CD4-positive, alpha-beta T cell (primary cell): ENCODE data around the gene CYTH4. TPM values are rescaled to one million over a fixed set of nuclear protein-coding genes. Genes with fewer than 3 reads are reported as not detected.

Experiments
- ATAC-seq: fragments of 200-7000 bp; cut with Tn5 transposase; one replicate; pipeline ENCODE4 v1.10.0; 2022; ENCODE audit warnings: mild to moderate bottlenecking; ENCODE audit not compliant: poor library complexity
- CTCF ChIA-PET: fragments of 350-600 bp; sonication (Branson Sonifier 250); formaldehyde crosslinking; loops from one replicate; lab custom pipeline; 2021; ENCODE audit warnings: antibody characterized with exemption, inconsistent platforms; lab: Charles Lee
- POLR2A ChIA-PET: fragments of 350-600 bp; sonication (Branson Sonifier 250); formaldehyde crosslinking; loops from one replicate; lab custom pipeline; 2021; ENCODE audit warnings: antibody characterized with exemption, inconsistent platforms; lab: Charles Lee
- DNase-seq, 14 experiments: peaks; one replicate each; pipeline ENCODE4 v3.0.0-alpha.2; 2013 to 2020; ENCODE audit warnings: mixed read lengths in 2 of 14
- H3K27ac ChIP-seq, 2 donors: one replicate each; pipeline versions ENCODE4 v1.5.1 to v1.7.0; 2013; ENCODE audit warnings: low read length in 2 of 2, low read depth in 1 of 2, mild to moderate bottlenecking in 1 of 2
- H3K27me3 ChIP-seq, 2 experiments: 1 replicate in 1 of 2; 2 replicates in 1 of 2; pipeline versions ENCODE4 v1.6.1 to v1.7.0; 2013; ENCODE audit warnings: low read length in 2 of 2, control low read depth in 1 of 2, mild to moderate bottlenecking in 1 of 2, moderate library complexity in 1 of 2; ENCODE audit not compliant: insufficient read depth in 2 of 2, control insufficient read depth in 1 of 2
- H3K36me3 ChIP-seq: one replicate; pipeline ENCODE4 v1.6.1; 2013; ENCODE audit warnings: low read length, control low read depth; ENCODE audit not compliant: insufficient read depth
- H3K4me1 ChIP-seq: one replicate; pipeline ENCODE4 v1.6.1; 2013; ENCODE audit warnings: low read length, control low read depth; ENCODE audit not compliant: insufficient read depth
- H3K4me3 ChIP-seq: one replicate; pipeline ENCODE4 v1.5.1; 2013; ENCODE audit warnings: mild to moderate bottlenecking, low read length, moderate library complexity
- H3K9me3 ChIP-seq, 2 experiments: 1 replicate in 1 of 2; 2 replicates in 1 of 2; pipeline versions ENCODE4 v1.6.1 to v1.7.0; 2013; ENCODE audit warnings: low read length in 2 of 2, mild to moderate bottlenecking in 2 of 2, control low read depth in 1 of 2, moderate library complexity in 1 of 2; ENCODE audit not compliant: control insufficient read depth in 1 of 2, insufficient read depth in 1 of 2
- H3K27ac Mint-ChIP-seq: one replicate; pipeline ENCODE4 v1.8.0; 2020; ENCODE audit warnings: mixed read lengths
- H3K27me3 Mint-ChIP-seq: one replicate; pipeline ENCODE4 v1.8.0; 2021; ENCODE audit warnings: mixed read lengths
- H3K36me3 Mint-ChIP-seq: one replicate; pipeline ENCODE4 v1.8.0; 2021; ENCODE audit warnings: low read depth, mixed read lengths
- H3K4me1 Mint-ChIP-seq: one replicate; pipeline ENCODE4 v1.8.0; 2021; ENCODE audit warnings: low read depth, mixed read lengths
- H3K4me3 Mint-ChIP-seq: one replicate; pipeline ENCODE4 v1.8.0; 2020; ENCODE audit warnings: mild to moderate bottlenecking, mixed read lengths
- H3K9me3 Mint-ChIP-seq: one replicate; pipeline ENCODE4 v1.8.0; 2020; ENCODE audit warnings: mixed read lengths
- intact Hi-C, 2 experiments: fragments of 100-400 bp; cut with DNase I in 1 of 2; cut with micrococcal nuclease in 1 of 2; formaldehyde crosslinking; loops; one replicate each; pipeline versions ENCODE4 v1.15.1 to v1.9.0; 2023 to 2025; cut with DNase I, micrococcal nuclease
- total RNA-seq, 174 experiments: library from RNA in 2 of 174; stranded (reverse) in 2 of 174; gene quantifications; one replicate each; pipeline ENCODE4 v1.2.3 and lab custom pipeline; 2021 to 2026
- TF ChIP-seq, protein P1 (sequence below): fragments of 200-600 bp; IDR thresholded peaks from one replicate; pipeline ENCODE4 v1.8.0; 2022; ENCODE audit warnings: antibody characterized with exemption, mild to moderate bottlenecking

Gene CYTH4
- total RNA-seq, 2 experiments from 2014 or later = 134 to 138 TPM

DNA sequence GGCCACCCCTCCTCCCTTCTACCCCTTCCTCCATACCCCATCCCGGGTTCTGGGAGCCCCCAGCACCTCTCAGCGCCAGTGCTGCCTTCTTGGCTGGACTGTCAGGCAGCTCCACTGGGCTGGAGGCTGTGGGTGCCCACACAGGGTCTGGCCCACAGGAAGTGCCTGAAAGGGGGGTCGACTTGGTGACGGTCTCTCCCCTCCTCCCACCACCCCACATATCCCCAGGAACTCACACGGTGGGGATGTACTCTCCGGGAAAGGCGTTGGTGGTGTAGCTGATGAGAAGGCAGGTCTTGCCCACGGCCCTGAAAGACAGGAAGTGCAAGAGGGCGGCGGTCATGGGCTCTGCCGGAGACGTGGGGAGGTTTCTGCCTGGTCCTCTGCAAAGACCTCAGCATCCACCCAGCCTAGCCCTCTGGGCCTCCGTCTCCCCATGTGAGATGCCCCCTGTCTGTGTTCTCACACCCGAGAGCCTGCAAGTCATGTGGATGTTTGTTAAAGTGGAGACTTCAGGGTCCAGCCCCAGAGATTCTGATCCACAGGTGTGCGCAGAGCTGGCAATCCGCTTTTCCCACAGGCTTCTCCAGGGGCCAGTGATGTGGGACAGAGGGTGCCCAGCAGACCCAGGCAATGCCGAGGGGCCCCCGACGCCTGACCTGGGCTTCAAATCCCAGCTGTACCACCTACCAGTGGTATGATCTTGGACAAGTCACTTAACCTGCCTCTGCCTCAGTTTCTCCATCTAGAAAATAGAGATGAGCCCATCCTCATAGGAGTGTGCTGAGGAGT, 40.8 kb upstream of the CYTH4 start:
- Mint-ChIP-seq H3K9me3 (no peaks in the 10 kb centered on the region), H3K36me3 (peaks cover 75% of the 10 kb centered on the region), H3K27me3 (no peaks in the 10 kb centered on the region), H3K4me1 (peaks cover 85% of the 10 kb centered on the region), H3K27ac (peak overlapping the region; percentile 97), H3K4me3 (peak overlapping the region; percentile 95)
- DNase-seq (peak in 7 of 14 experiments; percentile 39 to 82 (median 65)), ATAC-seq (no peak)
- Histone ChIP-seq H3K9me3 (no peaks in the 10 kb centered on the region), H3K36me3 (peaks cover 48% of the 10 kb centered on the region), H3K4me3 (peak overlapping the region; percentile 100), H3K4me1 (peaks cover 86% of the 10 kb centered on the region), H3K27ac (peak overlapping the region; percentile 79 to 96), H3K27me3 (no peaks in the 10 kb centered on the region)
- ChIA-PET POLR2A (interaction anchor here (0.6 to 10.5 kb wide), 25 partner anchors 8 to 466 kb away, joined by 3 to 281 read pairs (median 9); partner anchors contain the start of genes CYTH4, GGA1, IFT27 and IL2RB), CTCF (interaction anchor here (1.0 to 9.8 kb wide), 9 partner anchors 11 to 366 kb away, joined by 3 to 139 read pairs (median 4); no protein-coding TSS in a partner anchor)
- intact Hi-C loops = loop anchor here (1.0 kb wide), 2 partner anchors 11 to 20 kb away; no protein-coding TSS in a partner anchor
- TF ChIP-seq, protein P1, sequence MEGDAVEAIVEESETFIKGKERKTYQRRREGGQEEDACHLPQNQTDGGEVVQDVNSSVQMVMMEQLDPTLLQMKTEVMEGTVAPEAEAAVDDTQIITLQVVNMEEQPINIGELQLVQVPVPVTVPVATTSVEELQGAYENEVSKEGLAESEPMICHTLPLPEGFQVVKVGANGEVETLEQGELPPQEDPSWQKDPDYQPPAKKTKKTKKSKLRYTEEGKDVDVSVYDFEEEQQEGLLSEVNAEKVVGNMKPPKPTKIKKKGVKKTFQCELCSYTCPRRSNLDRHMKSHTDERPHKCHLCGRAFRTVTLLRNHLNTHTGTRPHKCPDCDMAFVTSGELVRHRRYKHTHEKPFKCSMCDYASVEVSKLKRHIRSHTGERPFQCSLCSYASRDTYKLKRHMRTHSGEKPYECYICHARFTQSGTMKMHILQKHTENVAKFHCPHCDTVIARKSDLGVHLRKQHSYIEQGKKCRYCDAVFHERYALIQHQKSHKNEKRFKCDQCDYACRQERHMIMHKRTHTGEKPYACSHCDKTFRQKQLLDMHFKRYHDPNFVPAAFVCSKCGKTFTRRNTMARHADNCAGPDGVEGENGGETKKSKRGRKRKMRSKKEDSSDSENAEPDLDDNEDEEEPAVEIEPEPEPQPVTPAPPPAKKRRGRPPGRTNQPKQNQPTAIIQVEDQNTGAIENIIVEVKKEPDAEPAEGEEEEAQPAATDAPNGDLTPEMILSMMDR = no peak

DNA sequence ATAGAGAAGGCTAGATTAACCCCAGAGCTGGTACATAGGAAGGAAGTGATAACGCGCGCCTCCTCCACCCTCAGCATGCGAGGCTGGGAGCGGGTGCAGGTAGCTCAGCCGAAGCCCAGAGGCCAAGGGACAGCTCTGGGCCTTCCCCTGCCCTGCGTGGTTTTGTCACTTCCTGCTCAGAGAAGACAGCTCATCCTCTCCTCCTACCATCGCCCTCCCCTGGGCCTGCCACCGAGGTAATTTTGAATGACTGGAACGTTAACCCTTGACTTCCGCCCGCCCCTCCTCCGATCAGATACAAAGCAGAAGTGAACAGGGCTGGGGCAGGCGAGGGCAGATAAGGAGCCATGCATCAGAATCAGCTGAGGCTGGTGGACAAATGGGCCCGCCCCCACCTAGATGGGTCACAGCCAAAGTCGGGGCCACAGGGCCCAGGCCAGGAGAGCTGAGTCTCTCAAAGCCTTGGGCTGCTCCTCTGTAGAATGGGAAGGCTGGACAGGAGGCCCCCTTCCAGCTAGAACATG, 39.9 kb upstream of the CYTH4 start:
- TF ChIP-seq, protein P1 = no peak
- Mint-ChIP-seq H3K27ac (peak overlapping the region; percentile 97), H3K36me3 (peaks cover 66% of the 10 kb centered on the region), H3K27me3 (no peaks in the 10 kb centered on the region), H3K4me1 (peaks cover 76% of the 10 kb centered on the region), H3K9me3 (no peaks in the 10 kb centered on the region), H3K4me3 (peak overlapping the region; percentile 95)
- ChIA-PET POLR2A (interaction anchor here (0.6 to 10.5 kb wide), 24 partner anchors 8 to 466 kb away, joined by 3 to 281 read pairs (median 10); partner anchors contain the start of genes CYTH4, GGA1, IFT27 and IL2RB), CTCF (interaction anchor here (1.0 to 9.8 kb wide), 8 partner anchors 12 to 365 kb away, joined by 3 to 139 read pairs (median 4); no protein-coding TSS in a partner anchor)
- H3K9me3 ChIP-seq = no peaks in the 10 kb centered on the region
- H3K4me1 ChIP-seq = peaks cover 77% of the 10 kb centered on the region
- H3K36me3 ChIP-seq = peaks cover 41% of the 10 kb centered on the region
- H3K27ac ChIP-seq = peak overlapping the region; percentile 85 to 96
- ATAC-seq (peak; percentile 67), DNase-seq (peak; percentile 63 to 97 (median 87))
- H3K4me3 ChIP-seq = peak overlapping the region; percentile 100
- intact Hi-C loops = loop anchor here (1.0 kb wide), 2 partner anchors 12 to 19 kb away; no protein-coding TSS in a partner anchor
- no peaks in the 10 kb centered on the region for H3K27me3 ChIP-seq

DNA sequence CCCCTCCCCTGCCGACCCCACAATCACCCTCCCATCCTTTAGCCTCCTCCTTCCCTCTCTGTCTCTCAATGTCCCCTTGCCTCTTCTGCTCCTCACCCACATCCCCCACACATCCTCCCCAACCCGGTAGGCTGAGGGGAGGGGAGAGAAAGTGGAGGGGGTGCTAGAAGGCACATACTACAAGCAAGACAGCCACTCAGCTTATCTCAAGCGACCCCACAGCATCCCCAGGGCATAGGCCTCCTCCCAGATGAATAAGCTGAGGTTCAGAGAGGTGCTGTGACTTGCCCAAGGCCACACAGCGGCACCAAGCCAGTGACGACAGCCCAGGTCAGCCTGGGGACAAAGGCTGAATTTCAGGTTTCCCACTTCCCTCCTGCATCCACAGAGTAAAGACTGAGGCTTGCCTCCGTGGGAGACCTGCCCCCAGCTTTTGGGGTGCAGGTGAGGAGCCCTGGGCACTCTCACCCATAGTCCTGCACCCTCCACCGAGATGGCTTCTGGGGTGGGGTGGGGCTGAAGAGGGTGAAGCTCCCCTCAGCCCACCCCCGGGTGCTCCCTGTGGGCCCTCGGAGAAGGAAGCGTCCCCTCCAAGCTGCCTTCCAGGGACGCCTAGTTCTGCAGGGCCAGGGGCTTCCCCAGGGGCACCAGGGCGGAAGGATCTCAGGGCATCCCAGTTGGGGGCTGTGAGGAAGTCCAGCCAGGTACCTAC, 38.8 kb upstream of the CYTH4 start:
- ChIA-PET CTCF (interaction anchor here (1.3 to 9.8 kb wide), 7 partner anchors 17 to 364 kb away, joined by 3 to 139 read pairs (median 4); no protein-coding TSS in a partner anchor), POLR2A (interaction anchor here (0.7 to 10.5 kb wide), 17 partner anchors 13 to 1073 kb away, joined by 3 to 281 read pairs (median 12); partner anchors contain the start of genes CYTH4, GGA1, IFT27 and IL2RB)
- Histone ChIP-seq H3K9me3 (no peaks in the 10 kb centered on the region), H3K27me3 (no peaks in the 10 kb centered on the region), H3K27ac (peak overlapping the region; percentile 85 to 96), H3K36me3 (peaks cover 30% of the 10 kb centered on the region), H3K4me3 (peak overlapping the region; percentile 100), H3K4me1 (peaks cover 66% of the 10 kb centered on the region)
- ATAC-seq = peak; percentile 0
- Mint-ChIP-seq H3K4me3 (peak overlapping the region; percentile 95), H3K36me3 (peaks cover 55% of the 10 kb centered on the region), H3K9me3 (no peaks in the 10 kb centered on the region), H3K27ac (peak overlapping the region; percentile 97), H3K4me1 (peaks cover 65% of the 10 kb centered on the region), H3K27me3 (no peaks in the 10 kb centered on the region)
- TF ChIP-seq, protein P1 = no peak
- intact Hi-C loops = loop anchor here (1.0 kb wide), 2 partner anchors 16 to 24 kb away; no protein-coding TSS in a partner anchor
- peak in 4 of 14 experiments; percentile 41 to 69 (median 44) for DNase-seq
